ENCODE data around the gene PRM1. TPM values are rescaled to one million over a fixed set of nuclear protein-coding genes. Genes with fewer than 3 reads are reported as not detected.
A peak's percentile ranks its signal among the peaks of the same experiment; 100 is the strongest.

The PRM1 gene
- total RNA-seq, 1 donor from 2014 or later: not detected

- no peak for TF ChIP-seq CTCF (IDR thresholded peaks at IDR 0.05; ENCODE audit: borderline replicate concordance)
- no peaks in the 10 kb centered on the region for H3K27me3 ChIP-seq (ENCODE audit: low read depth)
- no peak overlapping the region for H3K27ac ChIP-seq (replicated peaks)
- H3K4me3 ChIP-seq: no peak overlapping the region
- no peak for DNase-seq
- no peaks in the 10 kb centered on the region for H3K9me3 ChIP-seq (replicated peaks)
- H3K36me3 ChIP-seq: no peaks in the 10 kb centered on the region
- peaks cover 35% of the 10 kb centered on the region for H3K4me1 ChIP-seq
- intact Hi-C loops (cut with micrococcal nuclease): no loop called here
Observed at GRCh38 chr16:11260596-11260966, 20.5 kb downstream of the PRM1 start.

- no peak for TF ChIP-seq CTCF (IDR thresholded peaks at IDR 0.05; ENCODE audit: borderline replicate concordance)
- H3K27ac ChIP-seq (replicated peaks): peak overlapping the region; percentile 73
- no peak for DNase-seq
- H3K9me3 ChIP-seq (replicated peaks): no peaks in the 10 kb centered on the region
- H3K4me1 ChIP-seq: peaks cover 42% of the 10 kb centered on the region
- no peaks in the 10 kb centered on the region for H3K36me3 ChIP-seq
- H3K27me3 ChIP-seq (ENCODE audit: low read depth): no peaks in the 10 kb centered on the region
- H3K4me3 ChIP-seq: no peak overlapping the region
- intact Hi-C loops (cut with micrococcal nuclease): loop anchor here (5.0 to 10.0 kb wide), 2 partner anchors 95 to 288 kb away; no protein-coding TSS in a partner anchor
Observed at GRCh38 chr16:11259655-11260595, 21.2 kb downstream of the PRM1 start.

GRCh38 chr16:11258553-11259492, 22.3 kb downstream of the PRM1 start:
- Histone ChIP-seq H3K36me3 (no peaks in the 10 kb centered on the region), H3K9me3 (replicated peaks) (no peaks in the 10 kb centered on the region), H3K4me1 (peaks cover 53% of the 10 kb centered on the region), H3K27ac (replicated peaks) (peak overlapping the region; percentile 73), H3K27me3 (ENCODE audit: low read depth) (no peaks in the 10 kb centered on the region), H3K4me3 (peak overlapping the region; percentile 43)
- DNase-seq: peak; percentile 74
- intact Hi-C loops (cut with micrococcal nuclease): loop anchor here (5.0 to 10.0 kb wide), 2 partner anchors 96 to 287 kb away; no protein-coding TSS in a partner anchor
- no peak for TF ChIP-seq CTCF (IDR thresholded peaks at IDR 0.05; ENCODE audit: borderline replicate concordance)

GRCh38 chr16:11257131-11257938, 23.8 kb downstream of the PRM1 start:
- H3K27ac ChIP-seq (replicated peaks): peak overlapping the region; percentile 100
- peak overlapping the region; percentile 90 for H3K4me3 ChIP-seq
- H3K36me3 ChIP-seq: no peaks in the 10 kb centered on the region
- peaks cover 58% of the 10 kb centered on the region for H3K4me1 ChIP-seq
- no peaks in the 10 kb centered on the region for H3K27me3 ChIP-seq (ENCODE audit: low read depth)
- no peaks in the 10 kb centered on the region for H3K9me3 ChIP-seq (replicated peaks)
- DNase-seq: peak; percentile 79
- intact Hi-C loops (cut with micrococcal nuclease): loop anchor here (5.0 to 10.0 kb wide), 2 partner anchors 97 to 285 kb away; no protein-coding TSS in a partner anchor
- peak; percentile 86 for TF ChIP-seq CTCF (IDR thresholded peaks at IDR 0.05; ENCODE audit: borderline replicate concordance)
